Skeletal muscle tissue (tissue), 4 donors: ENCODE data around the gene PABPC4L. TPM values are rescaled to one million over a fixed set of nuclear protein-coding genes. Genes with fewer than 3 reads are reported as not detected.
"Not testable (repeated sequence)": the region's sequence is repeated elsewhere in the genome, so short reads cannot be mapped to it uniquely, and the experiment has no call there.

ENCODE experiments used
- H3K27ac ChIP-seq: one replicate; pipeline ENCODE4 v1.7.0; 2013; ENCODE audit warnings: mild to moderate bottlenecking, low read depth, low read length, inconsistent platforms
- H3K27me3 ChIP-seq, 3 donors: one replicate each; pipeline ENCODE4 v1.7.0; 2013; ENCODE audit warnings: low read length in 3 of 3; ENCODE audit not compliant: control insufficient read depth in 3 of 3, insufficient read depth in 3 of 3
- H3K36me3 ChIP-seq, 3 donors: one replicate each; pipeline ENCODE4 v1.7.0; 2013; ENCODE audit warnings: low read length in 3 of 3; ENCODE audit not compliant: control insufficient read depth in 3 of 3, insufficient read depth in 3 of 3
- H3K4me1 ChIP-seq, 3 donors: one replicate each; pipeline ENCODE4 v1.7.0; 2013; ENCODE audit warnings: low read length in 3 of 3, mild to moderate bottlenecking in 3 of 3; ENCODE audit not compliant: control insufficient read depth in 3 of 3, insufficient read depth in 3 of 3
- H3K4me3 ChIP-seq, 3 donors: one replicate each; pipeline ENCODE4 v1.7.0; 2013; ENCODE audit warnings: low read length in 3 of 3
- H3K9ac ChIP-seq, 3 donors: one replicate each; pipeline ENCODE4 v1.7.0; 2013; ENCODE audit warnings: low read length in 3 of 3, mild to moderate bottlenecking in 3 of 3, moderate library complexity in 2 of 3, low read depth in 1 of 3
- H3K9me3 ChIP-seq, 3 donors: one replicate each; pipeline ENCODE4 v1.7.0; 2013; ENCODE audit warnings: low read length in 3 of 3; ENCODE audit not compliant: control insufficient read depth in 3 of 3
- total RNA-seq: library from RNA; depleted of rRNA; stranded (reverse); fragments of >200 nt; gene quantifications from one replicate; pipeline ENCODE4 v1.2.3, GENCODE V29; 2014
- donor health status: Osteomylitis.

The PABPC4L gene
- total RNA-seq = 8.4 TPM

GRCh38 chr4:134201216-134202161, at the start of gene PABPC4L:
PABPC4L (minus strand) TSS chr4:134201789; CDS start chr4:134201019, 770 bp downstream.
- peaks cover 3 to 6% (median 6%) of the 10 kb centered on the region in 3 donors for H3K4me1 ChIP-seq
- peak within 1 kb of the TSS; percentile 58 to 65 (median 63) for H3K9ac ChIP-seq
- no peaks in the 10 kb centered on the region for H3K9me3 ChIP-seq
- H3K27ac ChIP-seq = peak within 1 kb of the TSS; percentile 43
- H3K4me3 ChIP-seq = peak within 1 kb of the TSS; percentile 58 to 68 (median 62)
- peaks cover 0 to 4% (median 2%) of the 10 kb centered on the region in 3 donors for H3K27me3 ChIP-seq
- no peaks in the 10 kb centered on the region for H3K36me3 ChIP-seq

- no peak overlapping the region for H3K4me3 ChIP-seq
- H3K9me3 ChIP-seq = no peaks in the 10 kb centered on the region
- no peaks in the 10 kb centered on the region for H3K4me1 ChIP-seq
- H3K9ac ChIP-seq = no peak overlapping the region
- no peaks in the 10 kb centered on the region for H3K27me3 ChIP-seq
- no peaks in the 10 kb centered on the region for H3K36me3 ChIP-seq
- no peak overlapping the region for H3K27ac ChIP-seq
Observed at GRCh38 chr4:134251322-134251721, 49.7 kb upstream of the PABPC4L start.

- Histone ChIP-seq H3K36me3 (no peaks in the 10 kb centered on the region), H3K9me3 (no peaks in the 10 kb centered on the region), H3K4me3 (no peak overlapping the region), H3K4me1 (no peaks in the 10 kb centered on the region), H3K27me3 (no peaks in the 10 kb centered on the region), H3K27ac (no peak overlapping the region), H3K9ac (no peak overlapping the region)
Observed at GRCh38 chr4:134243742-134244713, 42.4 kb upstream of the PABPC4L start.

DNA sequence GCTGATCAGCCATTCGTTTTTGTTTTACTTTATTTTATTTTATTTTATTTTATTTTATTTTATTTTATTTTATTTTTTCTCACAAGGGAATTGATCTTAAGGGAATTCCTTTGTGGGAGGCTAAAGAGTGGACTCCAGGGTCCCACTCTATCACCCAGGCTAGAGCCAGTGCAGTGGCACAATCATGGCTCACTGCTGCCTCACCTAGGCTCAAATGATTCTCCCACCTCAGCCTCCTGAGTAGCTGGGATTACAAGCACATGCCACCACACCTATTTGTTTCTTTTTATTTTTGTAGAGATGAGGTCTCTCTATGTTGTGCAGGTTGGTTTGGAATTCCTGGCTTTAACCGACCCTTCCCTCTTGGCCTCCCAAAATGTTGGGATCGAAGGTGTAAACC, 17.5 kb upstream of the PABPC4L start:
- no peak overlapping the region for H3K27ac ChIP-seq
- H3K9ac ChIP-seq = no peak overlapping the region
- no peaks in the 10 kb centered on the region for H3K4me1 ChIP-seq
- H3K27me3 ChIP-seq = no peaks in the 10 kb centered on the region
- no peaks in the 10 kb centered on the region for H3K9me3 ChIP-seq
- no peaks in the 10 kb centered on the region for H3K36me3 ChIP-seq
- H3K4me3 ChIP-seq = no peak overlapping the region

DNA sequence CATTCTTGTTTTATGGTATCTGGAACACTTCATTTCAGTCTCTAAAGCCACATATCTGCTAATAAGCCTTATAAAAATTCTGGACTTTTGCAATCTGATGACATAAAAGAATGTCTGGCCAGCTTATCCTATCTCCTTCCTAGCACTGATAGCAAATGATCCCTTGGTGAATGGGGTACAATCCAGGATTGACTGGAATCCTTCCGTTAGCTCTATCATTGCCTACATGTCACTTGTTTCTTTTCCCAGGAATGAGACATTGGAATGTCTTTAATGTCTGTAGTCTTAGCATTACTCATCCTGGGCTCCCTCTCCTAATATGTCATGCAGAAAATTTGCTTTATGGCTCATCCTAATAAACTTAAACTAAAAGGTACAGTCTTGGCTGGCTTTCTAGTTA, 14.8 kb upstream of the PABPC4L start:
- H3K9ac ChIP-seq = no peak overlapping the region

GRCh38 chr4:134215620-134216344, 14.2 kb upstream of the PABPC4L start:
- Histone ChIP-seq H3K4me3 (no peak overlapping the region), H3K27me3 (no peaks in the 10 kb centered on the region), H3K4me1 (no peaks in the 10 kb centered on the region), H3K36me3 (no peaks in the 10 kb centered on the region), H3K9ac (no peak overlapping the region), H3K27ac (no peak overlapping the region), H3K9me3 (no peaks in the 10 kb centered on the region)

More for the DNA sequence above, 14.8 kb upstream of the PABPC4L start:
- no peaks in the 10 kb centered on the region for H3K4me1 ChIP-seq
- H3K27me3 ChIP-seq = no peaks in the 10 kb centered on the region
- H3K27ac ChIP-seq = no peak overlapping the region
- H3K9me3 ChIP-seq = no peaks in the 10 kb centered on the region
- H3K4me3 ChIP-seq = no peak overlapping the region
- no peaks in the 10 kb centered on the region for H3K36me3 ChIP-seq

DNA sequence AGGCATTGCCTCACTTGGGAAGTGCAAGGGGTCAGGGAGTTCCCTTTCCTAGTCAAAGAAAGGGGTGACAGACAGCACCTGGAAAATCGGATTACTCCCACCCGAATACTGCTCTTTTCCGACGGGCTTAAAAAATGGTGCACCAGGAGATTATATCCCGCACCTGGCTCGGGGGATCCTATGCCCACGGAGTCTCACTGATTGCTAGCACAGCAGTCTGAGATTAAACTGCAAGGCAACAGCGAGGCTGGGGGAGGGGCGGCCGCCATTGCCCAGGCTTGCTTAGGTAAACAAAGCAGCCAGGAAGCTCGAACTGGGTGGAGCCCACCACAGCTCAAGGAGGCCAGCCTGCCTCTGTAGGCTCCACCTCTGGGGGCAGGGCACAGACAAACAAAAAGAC, 6.4 kb upstream of the PABPC4L start:
- H3K9me3 ChIP-seq, H3K27me3 ChIP-seq, H3K27ac ChIP-seq, H3K9ac ChIP-seq, H3K36me3 ChIP-seq, H3K4me3 ChIP-seq, H3K4me1 ChIP-seq: not testable (repeated sequence)

- H3K27ac ChIP-seq = no peak overlapping the region
Observed at GRCh38 chr4:134202166-134202956, 772 bp upstream of the PABPC4L start.

DNA sequence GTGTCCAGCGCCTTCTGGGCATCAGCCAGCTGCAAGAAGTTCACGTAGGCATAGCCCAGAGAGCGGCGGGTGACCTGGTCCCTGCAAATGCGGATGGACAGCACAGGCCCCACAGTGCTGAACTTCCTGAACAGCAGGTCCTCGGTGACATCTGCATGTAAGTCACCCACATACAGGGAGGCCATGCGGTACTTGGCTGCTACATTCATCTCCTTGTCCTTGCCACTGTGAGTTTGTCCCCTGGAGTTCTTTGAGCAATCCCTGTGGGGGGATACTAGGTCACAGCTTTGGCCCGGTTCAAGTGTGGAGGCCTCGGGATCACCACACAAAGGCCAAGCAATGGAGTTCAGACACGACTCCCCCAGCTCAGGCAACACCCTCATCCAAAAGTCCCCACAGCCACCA, 776 bp downstream of the PABPC4L start:
- Histone ChIP-seq H3K4me1 (peaks cover 3 to 6% (median 6%) of the 10 kb centered on the region in 3 donors), H3K9me3 (no peaks in the 10 kb centered on the region), H3K4me3 (peak overlapping the region; percentile 58 to 68 (median 62)), H3K27ac (peak overlapping the region; percentile 43), H3K27me3 (peaks cover 0 to 4% (median 2%) of the 10 kb centered on the region in 3 donors), H3K36me3 (no peaks in the 10 kb centered on the region), H3K9ac (peak overlapping the region; percentile 58 to 65 (median 63))

More at GRCh38 chr4:134202166-134202956, 772 bp upstream of the PABPC4L start:
- Histone ChIP-seq H3K9ac (peak overlapping the region in 2 of 3 donors; percentile 58 to 65), H3K4me1 (peaks cover 3 to 6% (median 6%) of the 10 kb centered on the region in 3 donors), H3K36me3 (no peaks in the 10 kb centered on the region), H3K4me3 (peak overlapping the region in 1 of 3 donors; percentile 26), H3K9me3 (no peaks in the 10 kb centered on the region), H3K27me3 (peaks cover 0 to 4% (median 2%) of the 10 kb centered on the region in 3 donors)
